GM18873 (cell line): Measurements from ENCODE around the gene CFAP61.
"Not testable (repeated sequence)": the region's sequence is repeated elsewhere in the genome, so short reads cannot be mapped to it uniquely, and the experiment has no call there.

Experiments used
- ATAC-seq: cut with Tn5 transposase; IDR thresholded peaks from one replicate; pipeline ENCODE4 v1.9.1; 2021; ENCODE audit warnings: mild to moderate bottlenecking, moderate library complexity, moderate number of reproducible peaks; ENCODE audit not compliant: unreplicated experiment, low FRiP score

CFAP61 gene

DNA sequence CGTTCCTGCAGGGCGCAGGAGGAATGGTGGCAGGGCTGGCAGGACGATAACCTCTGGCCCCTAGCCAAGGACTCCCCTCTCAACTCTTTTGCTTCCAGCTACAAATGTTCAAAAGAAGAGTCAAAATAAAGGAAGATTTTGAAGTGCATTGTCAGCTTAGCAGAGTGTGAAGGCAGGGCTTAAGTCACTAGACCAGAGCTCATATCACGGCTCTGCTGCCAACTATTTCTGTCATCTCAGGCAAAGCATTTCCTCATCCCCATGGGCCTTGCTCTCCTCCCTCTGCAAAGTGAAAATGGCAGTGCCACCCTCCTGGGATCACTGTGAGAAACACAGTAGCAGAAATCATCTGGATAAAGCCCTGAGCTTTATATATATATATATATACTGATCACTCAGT is 36.7 kb downstream of the CFAP61 start:
- ATAC-seq = no peak

DNA sequence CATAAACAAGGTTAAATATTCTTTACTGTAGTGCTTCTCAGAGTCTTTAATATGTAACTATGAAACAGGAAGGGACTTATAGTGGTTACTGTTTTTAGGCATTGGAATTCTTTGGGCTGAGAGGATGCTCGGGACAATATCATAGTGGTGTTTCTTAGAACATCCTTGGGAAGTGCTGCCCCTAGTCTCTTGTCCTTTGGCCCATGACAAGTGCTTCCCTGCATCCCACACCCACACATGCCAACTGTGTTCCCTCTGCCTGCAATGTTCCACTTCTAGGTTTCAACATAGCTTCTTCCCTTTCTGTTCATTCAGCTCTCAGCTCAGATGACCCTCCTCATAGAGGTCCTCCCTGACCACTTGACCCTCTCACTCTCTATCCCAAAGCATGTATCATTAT is 37.6 kb downstream of the CFAP61 start:
- no peak for ATAC-seq

DNA sequence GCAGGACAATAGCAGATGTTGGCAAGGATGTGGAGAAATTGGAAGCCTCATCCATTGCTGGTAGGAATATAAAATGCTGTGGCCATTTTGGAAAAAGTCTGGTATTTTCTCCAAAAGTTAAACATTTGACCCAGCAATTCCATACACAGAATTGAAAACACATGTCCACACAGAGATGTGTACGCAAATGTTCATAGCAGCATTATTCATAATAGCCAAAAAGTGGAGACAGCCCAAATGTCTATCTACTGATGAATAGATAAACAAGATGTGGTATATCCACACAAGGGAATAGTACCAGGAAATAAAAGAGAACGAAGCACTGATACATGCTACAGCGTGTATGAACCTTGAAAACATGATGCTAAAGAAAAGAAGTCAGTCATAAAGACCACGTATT is 40.5 kb downstream of the CFAP61 start:
- no peak for ATAC-seq

DNA sequence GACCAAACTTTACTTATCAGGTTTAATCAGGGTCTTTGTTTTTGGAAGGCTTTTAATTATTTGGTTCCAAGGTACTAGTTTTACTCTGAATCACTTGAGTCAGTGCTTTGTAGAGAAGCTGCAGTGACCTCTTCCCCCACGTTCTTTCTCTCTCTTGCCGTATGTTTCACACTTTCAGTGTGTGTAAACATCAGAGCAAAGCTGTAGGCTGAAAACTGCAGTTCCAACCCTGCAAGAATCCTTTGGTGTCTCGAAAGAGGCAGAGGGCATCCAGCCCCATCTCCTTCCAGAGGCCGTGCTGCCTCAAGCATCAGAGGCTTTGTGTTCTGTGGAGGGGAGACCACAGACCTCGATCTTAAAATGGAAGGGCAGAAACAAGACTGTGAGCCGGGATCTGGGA is 42.1 kb downstream of the CFAP61 start:
- ATAC-seq = no peak

DNA sequence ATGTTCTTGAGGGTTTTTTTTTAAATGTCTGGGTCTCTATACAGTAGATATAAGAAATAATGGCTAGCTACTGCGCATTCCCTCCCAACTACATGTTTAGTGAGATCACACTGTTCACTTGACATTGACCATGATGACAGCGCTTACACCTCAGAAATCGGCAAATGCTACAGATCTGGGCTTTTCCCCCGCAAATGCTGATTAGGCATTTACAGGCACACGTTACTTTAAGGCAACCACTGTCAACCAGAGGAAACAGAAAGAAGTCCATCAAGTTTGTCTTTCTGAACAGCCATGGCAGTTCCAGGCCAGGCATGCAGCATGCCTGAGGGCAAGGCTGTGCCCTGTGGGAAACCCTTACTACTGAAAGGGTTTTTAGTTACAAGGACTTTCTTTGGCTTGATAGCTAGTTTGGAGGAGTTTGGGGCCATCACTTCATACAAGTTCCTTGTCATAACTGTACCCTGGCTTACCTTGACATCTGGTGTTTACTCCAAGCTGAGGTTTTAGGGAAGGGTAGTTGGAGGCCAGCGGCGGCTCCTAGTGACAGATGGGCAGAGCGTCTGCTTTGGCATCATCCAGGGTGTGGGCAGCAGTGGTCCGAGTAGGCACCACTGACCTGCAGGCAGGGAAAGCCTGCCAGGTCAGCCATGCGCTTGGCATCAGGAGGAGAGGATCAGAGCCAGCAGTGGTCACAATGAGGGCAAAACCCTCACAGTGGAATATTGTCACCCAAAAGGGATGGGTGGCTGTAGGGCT is 43.0 kb downstream of the CFAP61 start:
- no peak for ATAC-seq

DNA sequence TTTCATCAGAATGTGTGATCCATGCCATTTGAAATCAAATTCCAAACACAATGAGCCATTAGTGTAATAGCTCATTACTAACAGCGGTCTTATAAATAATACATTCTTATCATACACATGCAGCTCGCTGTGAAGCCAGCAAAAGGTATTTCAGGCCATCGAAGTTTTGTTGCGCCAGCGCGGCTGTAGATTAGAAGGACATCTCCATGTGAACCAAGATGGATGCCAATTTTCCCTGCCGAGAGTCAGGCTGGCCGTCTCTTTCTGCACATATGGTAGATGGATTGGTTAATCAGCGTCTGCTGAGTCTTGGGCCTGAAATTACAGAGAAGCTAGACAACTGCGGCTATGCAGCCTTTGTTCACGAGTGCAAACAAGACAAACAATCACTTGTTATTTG is 44.1 kb downstream of the CFAP61 start:
- ATAC-seq = no peak

DNA sequence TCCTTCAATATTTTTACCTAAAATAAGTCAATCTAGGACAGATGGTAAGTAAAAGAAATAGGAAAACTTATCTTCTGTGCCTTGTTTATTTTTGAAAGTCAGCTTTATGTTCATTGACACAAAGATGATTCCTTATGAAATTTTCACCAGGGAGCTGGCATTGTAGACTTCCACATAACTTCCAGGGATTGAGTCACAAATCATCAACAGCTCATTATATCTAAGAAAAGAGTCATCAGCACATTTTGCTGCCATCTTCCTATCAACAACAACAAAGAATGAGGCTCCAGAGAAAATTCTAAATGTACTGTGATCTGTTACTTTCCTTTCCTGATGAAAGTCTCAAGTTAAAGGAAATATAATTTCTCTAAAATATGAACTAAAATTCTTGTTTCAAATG is 48.5 kb downstream of the CFAP61 start:
- no peak for ATAC-seq

DNA sequence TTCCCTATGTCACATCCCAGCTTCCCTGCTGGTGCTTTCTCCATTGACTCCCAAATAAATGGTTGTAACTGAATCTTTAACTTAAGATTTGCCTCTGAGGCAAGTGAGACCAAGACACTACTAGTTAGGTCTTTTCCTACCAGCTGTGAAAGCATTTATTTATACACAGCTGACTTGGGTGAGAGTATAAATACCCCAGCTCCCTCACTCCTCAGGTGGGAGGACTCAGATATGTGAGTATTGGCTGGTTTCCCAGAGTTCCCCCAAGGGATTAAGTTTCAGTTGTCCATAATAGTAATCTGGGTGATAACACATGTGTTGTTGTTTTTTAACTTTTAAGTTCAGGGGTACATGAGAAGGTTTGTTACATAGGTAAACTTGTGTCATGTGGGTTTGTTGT is 49.8 kb downstream of the CFAP61 start:
- no peak for ATAC-seq

DNA sequence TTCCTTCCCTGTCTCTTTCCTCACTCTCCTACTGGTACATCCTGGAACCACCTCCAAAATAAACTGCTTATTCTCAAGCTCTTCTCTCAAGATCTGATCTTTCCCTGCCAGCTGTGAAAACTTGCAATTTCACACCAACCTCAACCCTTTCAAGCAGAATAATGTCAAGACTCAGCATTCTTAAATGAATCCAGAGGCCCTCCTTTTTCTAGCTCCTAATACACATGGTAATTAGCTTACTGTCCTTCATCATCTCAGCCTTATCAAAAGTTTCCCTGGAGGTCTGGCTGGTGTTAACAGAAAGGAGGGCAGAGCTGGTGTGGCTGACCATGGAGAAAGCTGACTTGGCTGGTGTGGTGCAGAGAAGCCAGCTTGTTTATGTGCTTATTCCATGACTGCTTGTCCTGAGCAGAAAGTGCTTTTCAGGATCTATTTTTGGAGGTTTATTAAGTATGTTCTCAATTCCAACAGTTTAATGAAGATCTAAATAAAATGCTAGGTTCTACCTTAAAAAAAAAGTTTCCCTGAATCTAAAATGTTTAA is 50.5 kb downstream of the CFAP61 start:
- no peak for ATAC-seq

DNA sequence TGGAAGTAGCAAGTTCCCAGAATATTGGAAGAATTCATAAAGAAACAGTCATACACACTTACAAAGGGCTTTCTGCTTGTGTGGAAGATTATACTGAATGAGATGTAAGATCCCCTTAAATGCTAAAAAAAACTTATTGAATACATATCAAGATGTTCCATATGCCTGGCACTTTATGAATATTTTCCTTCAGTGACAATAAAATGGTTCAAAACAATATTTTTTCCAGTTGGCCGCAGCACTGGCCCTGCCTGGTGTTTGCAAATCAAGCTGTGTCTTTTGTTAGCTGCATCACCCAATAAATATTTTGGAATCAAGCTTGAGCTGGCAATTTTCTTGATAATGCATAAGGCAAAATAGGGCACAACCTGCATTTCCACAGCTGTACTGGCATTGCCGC is 51.2 kb downstream of the CFAP61 start:
- no peak for ATAC-seq

DNA sequence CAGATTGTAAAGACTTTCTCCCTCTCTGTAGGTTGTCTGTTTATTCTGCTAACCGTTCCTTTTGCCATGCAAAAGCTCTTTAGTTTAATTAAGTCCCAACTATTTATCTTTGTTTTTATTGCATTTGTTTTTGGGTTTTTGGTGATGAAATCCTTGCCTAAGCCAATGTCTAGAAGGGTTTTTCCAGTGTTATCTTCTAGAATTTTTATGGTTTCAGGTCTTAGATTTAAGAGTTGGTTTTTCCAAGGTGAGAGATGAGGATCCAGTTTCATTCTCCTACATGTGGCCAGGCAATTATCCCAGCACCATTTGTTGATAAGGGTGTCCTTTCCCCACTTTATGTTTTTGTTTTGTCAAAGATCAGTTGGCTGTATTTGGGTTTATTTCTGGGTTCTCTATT is 70.9 kb downstream of the CFAP61 start:
- not testable (repeated sequence) for ATAC-seq

DNA sequence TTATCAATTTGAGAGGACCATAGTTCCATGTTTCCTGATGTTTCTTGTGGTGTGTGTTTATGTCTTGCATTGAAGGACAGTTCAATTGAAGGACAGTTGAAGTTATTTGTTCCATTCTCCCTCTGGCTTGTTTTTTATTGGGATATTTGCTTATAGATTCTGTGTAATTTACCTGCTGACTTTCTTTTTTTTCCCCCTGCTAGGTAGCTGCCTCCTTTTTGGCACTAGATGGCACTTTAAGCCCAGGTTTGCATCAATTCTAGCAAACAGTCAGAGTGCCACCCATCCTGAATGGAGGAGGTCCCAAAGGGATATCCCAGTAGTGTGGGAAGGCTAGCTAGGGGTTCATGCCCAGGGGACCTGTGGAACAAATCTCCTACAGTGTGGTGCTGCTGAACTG is 78.1 kb downstream of the CFAP61 start:
- ATAC-seq = no peak

DNA sequence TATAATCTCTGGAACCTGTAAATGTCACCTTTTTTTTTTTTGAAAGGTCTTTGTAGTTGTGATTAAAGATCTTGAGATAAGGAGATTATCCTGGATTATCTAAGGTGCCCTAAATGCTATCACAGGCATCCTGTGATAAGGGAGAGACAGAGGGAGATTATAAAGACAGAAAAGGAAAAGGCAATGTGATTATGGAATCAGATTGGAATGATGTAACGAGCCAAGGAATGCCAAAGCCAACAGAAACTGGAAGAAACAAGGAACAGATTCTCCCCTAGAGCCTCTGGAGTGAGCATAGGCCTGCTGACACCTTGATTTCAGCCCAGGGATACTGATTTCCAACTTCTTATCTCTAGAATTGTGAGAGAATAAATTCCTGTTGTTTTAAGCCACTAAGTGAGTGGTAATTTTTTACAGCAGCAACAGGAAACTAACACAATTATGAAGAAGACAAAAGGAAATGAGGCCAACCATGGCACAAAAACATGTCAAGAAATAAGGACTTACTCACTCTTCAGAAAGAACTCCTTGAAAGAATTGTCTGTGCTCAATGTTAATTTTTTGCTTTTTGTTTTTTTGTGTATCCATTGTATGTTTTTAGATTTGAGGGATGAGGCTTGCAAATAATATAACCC is 82.7 kb downstream of the CFAP61 start:
- no peak for ATAC-seq

DNA sequence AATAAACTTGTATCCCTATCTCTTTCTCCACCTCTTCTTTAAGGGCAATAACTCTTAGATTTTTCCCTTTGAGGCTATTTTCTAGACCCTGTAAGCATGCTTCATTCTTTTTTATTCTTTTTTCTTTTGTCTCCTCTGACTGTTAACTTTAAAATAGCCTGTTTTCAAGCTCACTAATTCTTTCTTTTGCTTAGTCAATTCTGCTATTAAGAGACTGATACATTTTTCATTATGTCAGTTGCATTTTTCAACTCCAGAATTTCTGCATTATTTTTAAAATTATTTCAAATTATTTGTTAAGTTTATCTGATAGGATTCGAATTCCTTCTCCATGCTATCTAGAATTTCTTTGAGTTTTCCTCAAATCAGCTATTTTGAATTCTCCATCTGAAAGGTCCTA is 84.0 kb downstream of the CFAP61 start:
- ATAC-seq = no peak

DNA sequence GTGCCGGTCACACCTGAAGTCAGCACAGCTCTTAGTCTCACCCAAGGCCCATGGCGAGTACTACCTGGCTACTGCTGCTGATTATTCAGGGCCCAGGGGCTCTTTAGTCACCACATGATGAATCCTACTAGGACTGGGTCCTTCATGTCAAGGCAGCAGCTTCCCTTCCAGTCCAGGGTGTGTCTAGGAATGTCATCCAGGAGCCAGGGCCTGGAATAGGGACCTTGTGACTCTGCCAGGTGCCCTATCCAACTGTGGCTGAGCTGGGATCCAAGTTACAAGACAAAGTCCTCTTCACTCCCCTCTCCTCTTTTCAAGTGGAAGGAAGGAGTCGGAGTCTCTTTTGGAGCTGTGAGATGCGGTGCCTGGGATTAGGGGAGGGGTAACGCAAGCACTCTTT is 85.5 kb downstream of the CFAP61 start:
- ATAC-seq = no peak

DNA sequence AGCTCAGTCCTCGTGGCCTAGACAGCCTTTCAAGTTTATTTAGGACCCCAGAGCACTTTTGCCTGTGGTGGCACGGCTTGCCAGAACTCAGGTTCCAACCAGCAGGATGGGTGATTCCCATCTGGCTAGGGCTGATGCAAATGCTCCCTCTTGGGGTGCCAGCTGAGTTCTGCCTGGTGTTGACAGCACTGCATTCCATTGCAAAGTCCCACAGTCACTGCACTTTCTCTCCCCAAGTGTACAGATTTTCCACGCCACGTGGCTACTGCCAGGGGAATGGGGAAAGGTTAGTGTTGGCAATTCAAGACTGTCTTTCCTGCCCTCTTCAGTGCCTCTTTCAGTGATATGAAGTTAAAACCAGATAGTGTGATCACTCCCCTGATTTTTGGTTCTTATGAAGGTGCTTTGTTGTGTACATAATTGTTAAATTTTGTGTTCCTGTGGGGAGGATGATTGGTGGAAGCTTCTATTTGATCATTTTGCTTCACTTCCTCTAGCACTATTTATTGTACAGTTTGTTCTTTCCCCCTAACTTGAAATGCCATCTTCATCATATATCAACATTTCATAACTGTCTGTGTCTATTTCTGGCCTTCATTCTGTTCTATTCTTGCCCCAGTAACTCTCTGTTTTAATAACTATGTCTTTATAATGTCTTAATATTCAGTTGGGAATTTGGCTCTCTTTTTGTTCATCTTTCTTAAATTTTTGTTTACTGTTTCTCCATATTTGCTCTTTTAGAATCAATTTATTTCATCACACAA is 86.2 kb downstream of the CFAP61 start:
- no peak for ATAC-seq

DNA sequence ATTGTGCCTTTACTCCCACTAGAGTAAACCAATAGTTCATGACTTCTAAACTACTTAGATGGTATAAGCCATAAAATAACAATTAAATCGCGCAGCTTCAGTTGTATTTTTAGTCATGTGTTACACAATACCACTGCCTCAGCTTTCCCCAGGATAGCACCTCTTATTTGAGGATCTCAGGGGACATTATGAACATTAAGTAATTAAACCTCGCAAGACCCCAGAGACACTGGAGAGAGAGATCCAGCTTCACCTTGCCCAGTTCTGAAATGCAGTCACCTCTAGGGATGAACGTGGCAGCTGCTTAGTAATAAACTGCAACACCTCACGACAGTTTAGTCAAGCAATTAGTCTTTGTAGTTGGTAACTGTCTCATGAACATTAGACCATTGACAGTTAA is 87.1 kb downstream of the CFAP61 start:
- ATAC-seq = no peak

DNA sequence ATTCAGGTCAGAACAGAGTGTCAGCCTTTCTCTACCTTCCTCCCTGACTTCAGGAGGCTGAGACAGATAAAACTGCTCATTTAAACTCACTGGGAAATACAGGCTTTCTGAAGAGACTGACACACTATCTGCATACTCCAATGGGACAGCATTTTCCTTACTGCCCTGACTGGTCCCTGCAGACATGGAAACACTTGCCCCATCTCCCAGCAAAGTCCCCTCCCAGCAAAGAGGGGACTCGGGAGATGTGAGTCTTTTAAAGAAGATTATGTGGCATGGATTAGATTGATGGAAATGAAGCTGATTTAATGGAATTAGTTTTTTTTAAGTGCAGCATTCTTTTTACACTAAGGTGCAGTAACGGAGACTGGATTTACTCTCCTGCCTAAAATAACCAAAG is 90.8 kb downstream of the CFAP61 start:
- ATAC-seq = no peak

DNA sequence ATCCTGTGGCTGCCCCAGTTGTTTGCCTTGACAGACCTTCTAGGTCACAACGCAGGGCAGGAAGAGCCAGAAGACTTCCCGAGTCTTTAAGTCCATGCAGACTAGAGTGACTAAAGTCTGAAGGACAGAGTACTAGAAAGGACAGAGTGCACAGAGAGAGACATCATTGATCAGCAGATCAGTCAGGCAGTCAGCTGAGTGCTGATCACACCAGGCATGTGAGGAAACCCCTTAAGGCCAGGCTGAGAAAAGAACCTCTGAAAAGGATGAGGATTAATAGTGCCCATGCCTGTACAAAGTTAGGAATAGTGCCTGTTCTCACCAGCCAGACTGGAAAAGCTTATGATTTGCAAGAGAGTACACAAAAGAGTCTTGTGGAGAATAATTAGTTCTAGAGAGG is 91.3 kb downstream of the CFAP61 start:
- no peak for ATAC-seq

DNA sequence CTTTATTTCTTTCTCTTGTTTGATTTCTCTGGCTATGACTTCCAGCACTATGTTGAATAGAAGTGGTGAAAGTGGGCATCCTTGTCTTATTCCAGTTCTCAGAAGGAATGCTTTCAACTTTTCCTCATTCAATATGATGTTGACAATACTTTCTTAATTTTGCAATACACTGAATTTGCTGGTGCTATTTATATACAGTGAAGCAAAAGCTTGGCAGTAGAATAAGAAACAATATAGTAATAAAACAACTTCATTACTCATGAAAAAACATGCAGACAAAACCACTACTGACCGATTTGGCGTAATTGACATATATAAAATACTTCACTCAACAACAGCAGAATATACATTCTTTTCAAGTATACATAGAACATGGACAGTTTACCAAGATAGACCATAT is 96.4 kb downstream of the CFAP61 start:
- ATAC-seq = no peak

DNA sequence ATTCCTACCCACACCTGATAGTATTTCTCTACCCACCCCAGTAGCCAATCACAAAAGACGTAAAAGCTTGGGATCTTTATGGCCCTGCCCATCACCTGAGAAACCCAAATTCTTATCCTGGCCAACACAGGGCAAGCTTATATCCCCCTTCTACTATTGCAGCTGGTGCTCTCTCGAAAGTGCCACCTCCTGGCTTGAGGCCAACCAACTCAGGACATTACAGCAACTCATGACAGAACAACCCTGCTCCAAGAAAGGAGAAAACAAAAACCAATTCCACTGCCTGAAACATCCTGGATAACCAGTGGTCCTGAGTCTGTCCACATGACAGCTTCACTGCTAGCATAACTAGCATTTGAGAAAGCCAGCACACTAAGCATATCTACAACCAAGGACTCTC is 97.9 kb downstream of the CFAP61 start:
- no peak for ATAC-seq
